ENCODE results near the gene DNAH1.
"Not testable (repeated sequence)": the region's sequence is repeated elsewhere in the genome, so short reads cannot be mapped to it uniquely, and the experiment has no call there.

The DNAH1 gene

GRCh38 chr3:52315977-52316764 lies at the start of gene DNAH1:
DNAH1 (plus strand) TSS chr3:52316319; CDS start chr3:52322443, 6,124 bp downstream.
- no peak within 1 kb of the TSS for H3K4me3 ChIP-seq
- H3K9me3 ChIP-seq = no peaks in the 10 kb centered on the region
- H3K27me3 ChIP-seq (ENCODE audit: low read depth) = no peaks in the 10 kb centered on the region; the same call in 1 of the 2 replicates
- no peaks in the 10 kb centered on the region for H3K4me1 ChIP-seq
- peak in 1 of 2 experiments; percentile 27 for DNase-seq (ENCODE audit: low spot score in 2 of 2)
- no peaks in the 10 kb centered on the region for H3K36me3 ChIP-seq (replicated peaks)
- in situ Hi-C loops (cut with MboI; ENCODE audit: low sequenced_read_pairs) = no loop called here

DNA sequence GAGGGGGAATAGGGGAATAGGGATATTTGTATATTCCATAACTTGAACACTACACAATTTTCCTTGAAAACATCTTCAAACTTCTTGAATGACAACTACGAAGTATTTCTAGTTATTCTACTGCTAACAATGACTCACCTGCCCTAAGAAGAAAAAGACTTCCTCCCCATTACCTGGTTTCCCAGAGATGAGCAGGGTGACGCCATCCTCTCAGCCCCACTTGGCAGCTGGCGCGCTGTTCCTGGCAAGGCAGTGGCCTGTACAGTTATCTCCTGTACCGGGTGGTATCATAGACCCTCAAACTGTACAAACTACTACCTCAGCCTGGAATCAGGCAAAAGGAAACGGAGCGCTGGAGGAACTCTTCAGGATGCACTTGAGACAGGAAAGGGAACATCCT lies 48.1 kb upstream of the DNAH1 start:
- Histone ChIP-seq H3K27me3 (ENCODE audit: low read depth) (no peaks in the 10 kb centered on the region), H3K4me3 (no peak overlapping the region), H3K4me1 (peaks cover 6% of the 10 kb centered on the region), H3K9me3 (no peaks in the 10 kb centered on the region), H3K36me3 (replicated peaks) (peaks cover 92% of the 10 kb centered on the region)
- in situ Hi-C loops (cut with MboI; ENCODE audit: low sequenced_read_pairs) = loop anchor here (25.0 kb wide), 1 partner anchor 419 kb away; the partner anchor contains the start of genes GNL3 and PBRM1
- no peak for DNase-seq (ENCODE audit: low spot score in 2 of 2)

GRCh38 chr3:52269776-52270175 lies 46.3 kb upstream of the DNAH1 start:
- no peak for DNase-seq (ENCODE audit: low spot score in 2 of 2)
- Histone ChIP-seq H3K9me3 (no peaks in the 10 kb centered on the region), H3K4me1 (peaks cover 16% of the 10 kb centered on the region), H3K4me3 (no peak overlapping the region), H3K27me3 (ENCODE audit: low read depth) (no peaks in the 10 kb centered on the region), H3K36me3 (replicated peaks) (peaks cover 89% of the 10 kb centered on the region)
- in situ Hi-C loops (cut with MboI; ENCODE audit: low sequenced_read_pairs) = loop anchor here (25.0 kb wide), 1 partner anchor 418 kb away; the partner anchor contains the start of genes GNL3 and PBRM1

- no peak overlapping the region; the same call in 1 of the 2 replicates for H3K4me3 ChIP-seq
- in situ Hi-C loops (cut with MboI; ENCODE audit: low sequenced_read_pairs) = loop anchor here (25.0 kb wide), 1 partner anchor 417 kb away; the partner anchor contains the start of genes GNL3 and PBRM1
- H3K27me3 ChIP-seq (ENCODE audit: low read depth) = no peaks in the 10 kb centered on the region
- DNase-seq (ENCODE audit: low spot score in 2 of 2) = no peak
- peaks cover 91% of the 10 kb centered on the region for H3K36me3 ChIP-seq (replicated peaks)
- peaks cover 16% of the 10 kb centered on the region for H3K4me1 ChIP-seq
- H3K9me3 ChIP-seq = no peaks in the 10 kb centered on the region
Observed at GRCh38 chr3:52270252-52270754, 45.8 kb upstream of the DNAH1 start.

DNA sequence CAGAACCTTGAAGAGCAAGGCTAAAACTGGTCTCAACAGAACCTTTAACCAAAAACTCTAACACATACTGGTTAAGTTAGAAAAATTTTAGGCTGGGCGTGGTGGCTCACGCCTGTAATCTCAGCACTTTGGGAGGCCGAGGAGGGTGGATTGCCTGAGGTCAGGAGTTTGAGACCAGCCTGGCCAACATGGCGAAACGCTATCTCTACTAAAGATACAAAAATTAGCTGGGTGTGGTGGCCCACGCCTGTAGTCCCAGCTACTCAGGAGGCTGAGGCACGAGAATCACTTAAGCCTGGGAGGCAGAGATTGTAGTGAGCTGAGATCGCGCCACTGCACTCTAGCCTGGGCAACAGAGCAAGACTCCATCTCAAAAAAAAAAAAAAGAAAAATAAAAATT lies 43.9 kb upstream of the DNAH1 start:
- H3K36me3 ChIP-seq (replicated peaks) = peaks cover 83% of the 10 kb centered on the region

GRCh38 chr3:52272831-52273230 lies 43.3 kb upstream of the DNAH1 start:
- Histone ChIP-seq H3K27me3 (ENCODE audit: low read depth) (no peaks in the 10 kb centered on the region), H3K36me3 (replicated peaks) (peaks cover 83% of the 10 kb centered on the region), H3K4me3 (peak overlapping the region; percentile 2; the same call in 1 of the 2 replicates), H3K9me3 (no peaks in the 10 kb centered on the region), H3K4me1 (peaks cover 23% of the 10 kb centered on the region)
- no peak for DNase-seq (ENCODE audit: low spot score in 2 of 2)
- in situ Hi-C loops (cut with MboI; ENCODE audit: low sequenced_read_pairs) = loop anchor here (25.0 kb wide), 1 partner anchor 414 kb away; the partner anchor contains the start of genes GNL3 and PBRM1

More for the DNA sequence above, 43.9 kb upstream of the DNAH1 start:
- H3K4me3 ChIP-seq; H3K9me3 ChIP-seq; DNase-seq (ENCODE audit: low spot score in 2 of 2); H3K27me3 ChIP-seq (ENCODE audit: low read depth): not testable (repeated sequence)
- in situ Hi-C loops (cut with MboI; ENCODE audit: low sequenced_read_pairs) = loop anchor here (25.0 kb wide), 1 partner anchor 415 kb away; the partner anchor contains the start of genes GNL3 and PBRM1
- H3K4me1 ChIP-seq = peaks cover 23% of the 10 kb centered on the region

- H3K9me3 ChIP-seq; DNase-seq (ENCODE audit: low spot score in 2 of 2); H3K4me3 ChIP-seq; H3K27me3 ChIP-seq (ENCODE audit: low read depth): not testable (repeated sequence)
- Histone ChIP-seq H3K4me1 (peaks cover 30% of the 10 kb centered on the region), H3K36me3 (replicated peaks) (peaks cover 66% of the 10 kb centered on the region)
- in situ Hi-C loops (cut with MboI; ENCODE audit: low sequenced_read_pairs) = loop anchor here (25.0 kb wide), 1 partner anchor 413 kb away; the partner anchor contains the start of genes GNL3 and PBRM1
Observed at GRCh38 chr3:52274781-52275180, 41.3 kb upstream of the DNAH1 start.

GRCh38 chr3:52277071-52277964 lies 38.8 kb upstream of the DNAH1 start:
- no peaks in the 10 kb centered on the region for H3K9me3 ChIP-seq
- peak; percentile 55 to 89 for DNase-seq (ENCODE audit: low spot score in 2 of 2)
- in situ Hi-C loops (cut with MboI; ENCODE audit: low sequenced_read_pairs) = no loop called here
- H3K4me1 ChIP-seq = peaks cover 36% of the 10 kb centered on the region
- H3K27me3 ChIP-seq (ENCODE audit: low read depth) = no peaks in the 10 kb centered on the region
- H3K4me3 ChIP-seq = peak overlapping the region; percentile 78
- H3K36me3 ChIP-seq (replicated peaks) = peaks cover 47% of the 10 kb centered on the region

GRCh38 chr3:52277972-52278509 lies 38.1 kb upstream of the DNAH1 start:
- Histone ChIP-seq H3K36me3 (replicated peaks) (peaks cover 43% of the 10 kb centered on the region), H3K4me1 (peaks cover 30% of the 10 kb centered on the region), H3K4me3 (peak overlapping the region; percentile 78), H3K9me3 (no peaks in the 10 kb centered on the region), H3K27me3 (ENCODE audit: low read depth) (no peaks in the 10 kb centered on the region)
- in situ Hi-C loops (cut with MboI; ENCODE audit: low sequenced_read_pairs) = no loop called here
- DNase-seq (ENCODE audit: low spot score in 2 of 2) = peak in 1 of 2 experiments; percentile 21

DNA sequence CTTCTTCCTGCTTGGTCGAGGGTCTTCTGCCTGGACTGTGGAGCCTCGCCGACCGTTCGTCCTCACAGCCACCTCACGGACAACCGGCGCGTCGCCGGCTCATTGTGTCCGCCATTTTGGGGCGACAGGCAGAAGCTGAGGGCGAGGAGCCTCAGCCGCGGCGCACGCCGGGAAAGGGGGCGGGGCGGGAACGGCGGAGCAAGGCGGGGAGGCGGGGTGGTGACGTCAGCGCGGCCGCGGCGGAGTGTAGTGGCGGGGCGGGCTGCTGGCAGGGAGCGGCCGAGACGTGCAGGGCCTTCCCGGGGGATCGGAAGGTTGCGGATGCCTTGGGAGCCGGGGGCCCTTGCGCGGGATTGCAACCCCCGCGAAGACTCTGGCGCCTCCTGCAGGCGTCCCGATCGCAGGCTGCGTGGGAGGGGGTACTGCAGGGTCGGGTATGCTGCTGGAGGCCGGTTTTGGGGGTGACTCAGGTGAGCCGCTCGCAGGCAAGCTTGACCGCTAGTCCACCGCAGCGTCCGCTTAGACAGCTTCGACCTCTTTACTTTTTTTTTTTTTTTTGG lies 37.5 kb upstream of the DNAH1 start, which contains the start of gene WDR82:
Gene WDR82, minus strand, starts transcription at position 140 of the 560 bp plus-strand sequence. CDS start 288 bp downstream, outside the sequence.
- Histone ChIP-seq H3K36me3 (replicated peaks) (peaks cover 39% of the 10 kb centered on the region), H3K4me3 (peak within 1 kb of the TSS; percentile 78), H3K27me3 (ENCODE audit: low read depth) (no peaks in the 10 kb centered on the region), H3K9me3 (no peaks in the 10 kb centered on the region), H3K4me1 (peaks cover 26% of the 10 kb centered on the region)
- DNase-seq (ENCODE audit: low spot score in 2 of 2) = peak; percentile 93 to 99
- in situ Hi-C loops (cut with MboI; ENCODE audit: low sequenced_read_pairs) = no loop called here

DNA sequence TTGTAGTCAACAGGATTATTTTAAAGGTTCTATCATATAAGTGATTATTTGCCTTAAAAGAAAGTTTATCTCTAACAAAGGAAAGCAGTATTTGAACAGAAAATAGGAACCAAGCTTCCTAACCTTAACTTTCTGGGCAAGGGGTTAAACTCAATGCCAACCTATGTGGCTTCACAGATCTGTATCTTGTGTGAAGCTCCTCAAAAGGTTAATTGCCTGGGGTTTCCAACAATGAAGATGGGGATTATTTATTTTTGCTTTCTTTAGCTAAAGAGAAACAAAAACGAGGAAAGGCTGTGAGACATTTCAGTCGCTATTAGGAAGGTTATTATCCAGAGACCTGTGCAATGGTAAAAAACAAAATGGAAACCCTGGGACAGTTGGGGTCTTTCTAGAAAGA lies 36.5 kb upstream of the DNAH1 start:
- Histone ChIP-seq H3K4me3 (peak overlapping the region; percentile 78), H3K4me1 (peaks cover 20% of the 10 kb centered on the region), H3K27me3 (ENCODE audit: low read depth) (no peaks in the 10 kb centered on the region), H3K9me3 (no peaks in the 10 kb centered on the region), H3K36me3 (replicated peaks) (peaks cover 29% of the 10 kb centered on the region)
- in situ Hi-C loops (cut with MboI; ENCODE audit: low sequenced_read_pairs) = no loop called here
- no peak for DNase-seq (ENCODE audit: low spot score in 2 of 2)

GRCh38 chr3:52280050-52280461 lies 36.1 kb upstream of the DNAH1 start:
- H3K4me3 ChIP-seq = no peak overlapping the region
- in situ Hi-C loops (cut with MboI; ENCODE audit: low sequenced_read_pairs) = no loop called here

More at GRCh38 chr3:52280050-52280461, 36.1 kb upstream of the DNAH1 start:
- peak; percentile 78 to 93 for DNase-seq (ENCODE audit: low spot score in 2 of 2)
- peaks cover 20% of the 10 kb centered on the region for H3K4me1 ChIP-seq
- no peaks in the 10 kb centered on the region for H3K9me3 ChIP-seq
- no peaks in the 10 kb centered on the region for H3K27me3 ChIP-seq (ENCODE audit: low read depth)
- H3K36me3 ChIP-seq (replicated peaks) = peaks cover 26% of the 10 kb centered on the region

Measured in HAP-1 (cell line).